CD4-positive, alpha-beta T cell treated with Interleukin-15 for 1 hour (primary cell): ENCODE data around the gene HDGFL2.

ENCODE experiments used
- DNase-seq: peaks from one replicate; pipeline ENCODE4 v3.0.0-alpha.2; 2020

HDGFL2 gene

DNA sequence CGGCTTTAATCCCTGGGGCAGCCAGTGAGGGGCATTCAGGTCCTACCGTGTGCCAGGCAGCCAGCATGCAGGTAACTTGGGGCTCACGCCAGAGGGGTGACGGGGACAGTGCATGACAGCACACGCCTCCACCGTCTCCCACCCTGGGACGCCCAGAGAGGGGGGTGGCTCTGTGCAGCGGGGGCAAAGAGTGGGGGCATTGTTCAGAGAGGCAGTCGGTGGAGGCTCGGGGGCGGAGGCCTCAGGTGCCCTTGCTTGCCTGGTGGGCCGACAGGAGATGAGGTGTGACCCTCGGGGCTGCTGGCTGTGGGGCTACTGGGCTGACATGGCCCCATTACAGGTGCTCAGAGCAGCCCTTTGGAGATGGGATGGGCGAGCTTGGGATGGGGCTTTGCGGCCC is 27.8 kb downstream of the HDGFL2 start:
- DNase-seq, result no peak

DNA sequence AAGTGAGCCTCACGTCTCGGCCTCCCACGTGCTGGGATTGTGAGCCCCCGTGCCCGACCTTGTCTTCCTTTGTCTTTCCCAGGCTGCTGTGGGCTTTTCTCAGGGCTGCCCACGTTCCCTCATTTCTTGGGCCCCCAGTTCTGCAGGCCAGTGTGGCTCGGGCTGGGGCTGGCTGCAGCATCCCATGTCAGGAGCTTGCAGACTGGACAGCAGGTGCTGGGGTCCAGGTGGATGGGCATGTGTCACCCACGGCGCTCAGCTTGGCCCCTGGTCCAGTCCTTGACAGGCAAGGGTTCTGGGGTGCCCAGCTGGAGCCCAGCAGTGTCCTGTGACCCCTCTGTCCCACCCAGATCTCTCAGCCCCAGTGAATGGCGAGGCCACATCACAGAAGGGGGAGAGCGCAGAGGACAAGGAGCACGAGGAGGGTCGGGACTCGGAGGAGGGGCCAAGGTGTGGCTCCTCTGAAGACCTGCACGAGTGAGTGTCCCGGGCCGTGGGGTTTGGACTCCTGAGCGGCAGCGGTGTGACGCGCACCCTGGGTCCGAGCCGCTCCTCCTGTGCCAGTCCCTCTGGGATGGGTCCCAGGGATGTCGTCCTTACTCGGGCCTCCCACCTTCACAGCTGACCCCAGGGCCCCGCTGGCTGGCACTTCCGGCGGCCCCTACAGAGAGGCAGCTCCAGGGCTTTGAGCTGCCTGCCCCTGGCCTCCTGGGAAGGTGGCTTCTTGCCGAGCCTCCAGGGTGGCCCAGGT is 28.9 kb downstream of the HDGFL2 start:
- DNase-seq, result no peak

DNA sequence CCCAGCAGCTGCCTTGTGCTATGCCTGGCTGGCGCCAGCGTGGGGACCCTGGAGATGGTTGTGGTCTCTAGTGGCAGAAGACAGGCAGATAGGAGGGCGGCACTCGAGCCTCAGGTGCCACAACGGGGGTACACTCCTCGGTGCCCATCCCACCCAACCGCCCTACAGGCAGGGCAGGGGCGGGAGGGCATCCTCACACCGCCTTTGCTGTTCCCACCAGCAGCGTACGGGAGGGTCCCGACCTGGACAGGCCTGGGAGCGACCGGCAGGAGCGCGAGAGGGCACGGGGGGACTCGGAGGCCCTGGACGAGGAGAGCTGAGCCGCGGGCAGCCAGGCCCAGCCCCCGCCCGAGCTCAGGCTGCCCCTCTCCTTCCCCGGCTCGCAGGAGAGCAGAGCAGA is 29.6 kb downstream of the HDGFL2 start:
- DNase-seq, result no peak

DNA sequence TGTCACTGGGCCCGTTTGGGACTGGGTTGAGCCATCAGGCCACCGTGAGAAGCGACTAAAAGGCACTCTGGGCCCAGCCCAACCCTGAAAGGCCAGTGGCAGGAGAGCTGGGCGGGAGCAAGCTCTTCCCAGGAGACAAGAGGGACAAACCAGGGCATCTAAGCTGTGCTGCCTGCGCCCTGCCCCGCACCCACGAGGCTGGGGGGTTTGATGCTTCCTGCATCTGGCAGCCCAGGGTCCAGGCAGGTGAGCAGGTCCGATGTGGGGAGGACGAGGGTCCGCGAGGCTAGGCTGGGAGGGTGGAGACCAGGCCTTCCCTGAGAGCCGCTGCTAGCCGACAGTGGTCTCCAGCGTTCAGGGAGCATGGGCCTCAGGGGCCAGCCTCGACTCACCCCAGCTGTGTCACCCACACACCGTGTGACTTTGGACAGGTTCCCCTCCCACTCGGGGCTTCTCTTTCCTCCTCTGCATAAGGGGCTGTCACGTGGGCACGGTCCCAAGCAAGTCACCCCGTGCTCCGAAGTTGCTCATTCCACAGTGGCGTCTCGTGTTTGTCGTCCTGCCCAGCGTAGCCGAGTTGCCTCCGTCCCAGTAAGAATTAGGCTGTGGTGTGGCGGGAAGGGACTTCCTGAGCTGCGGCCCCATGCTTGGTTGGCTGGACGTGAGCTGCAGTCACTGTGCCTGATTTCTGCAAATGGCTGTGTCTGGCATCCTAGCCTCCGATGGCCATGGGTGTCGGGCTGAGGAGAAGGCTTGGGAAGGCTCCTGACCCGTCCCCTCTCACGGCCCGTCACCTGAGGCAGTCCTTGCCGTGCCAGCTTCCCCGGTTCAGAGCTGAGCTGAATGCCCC is 30.4 kb downstream of the HDGFL2 start:
- DNase-seq, result no peak

DNA sequence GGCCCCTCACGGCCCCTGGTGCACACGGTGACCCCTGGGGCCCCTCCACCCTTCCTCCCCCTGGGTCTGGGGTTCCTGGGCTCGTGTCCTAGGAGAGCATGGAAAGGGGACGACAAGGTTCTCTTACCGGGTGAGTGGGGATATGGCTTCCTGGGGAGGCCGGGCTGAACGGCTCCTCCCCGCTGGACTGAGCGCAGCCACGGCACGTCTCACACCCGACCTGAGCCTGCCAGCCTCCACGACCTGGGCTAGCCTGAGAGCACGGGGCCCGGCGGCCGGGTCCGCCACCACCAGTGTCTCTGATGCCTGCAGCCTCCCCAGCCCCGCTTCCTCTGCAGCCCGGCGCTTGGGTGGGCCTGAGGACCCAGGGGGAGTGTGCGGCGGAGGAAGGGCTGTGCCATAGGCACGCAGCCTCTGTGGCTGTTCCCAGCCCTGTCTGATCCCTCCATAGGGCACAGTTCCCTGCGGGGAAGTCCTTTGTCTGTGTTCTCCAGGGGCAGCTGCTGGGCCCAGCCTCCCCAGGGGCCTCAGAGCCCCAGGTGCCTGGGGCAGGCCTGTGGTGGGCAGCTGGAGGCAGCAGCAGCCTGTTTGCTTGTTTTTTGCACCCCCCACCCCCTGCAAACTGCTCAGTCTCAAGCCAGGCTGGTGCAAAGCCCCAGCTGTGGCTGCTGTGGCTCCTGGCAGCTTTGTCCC is 31.2 kb downstream of the HDGFL2 start:
- DNase-seq, result no peak

DNA sequence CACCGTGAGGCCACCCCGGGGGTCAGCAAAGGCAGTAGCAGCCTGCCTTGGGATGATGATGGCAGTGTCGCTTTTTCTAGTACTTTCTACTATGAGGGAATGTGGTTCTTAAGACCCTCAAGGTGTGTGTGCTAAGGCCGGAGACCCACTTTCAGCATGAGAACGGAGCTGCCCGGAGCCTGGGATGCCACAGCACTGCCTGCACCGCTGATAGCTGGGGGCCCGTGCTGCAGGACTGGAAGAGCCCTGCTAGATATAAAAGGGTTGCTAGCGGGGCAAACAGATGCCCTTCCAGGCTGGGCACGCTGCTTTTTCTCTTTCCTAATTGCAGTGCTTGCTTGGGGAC is 31.7 kb downstream of the HDGFL2 start:
- DNase-seq, result no peak

DNA sequence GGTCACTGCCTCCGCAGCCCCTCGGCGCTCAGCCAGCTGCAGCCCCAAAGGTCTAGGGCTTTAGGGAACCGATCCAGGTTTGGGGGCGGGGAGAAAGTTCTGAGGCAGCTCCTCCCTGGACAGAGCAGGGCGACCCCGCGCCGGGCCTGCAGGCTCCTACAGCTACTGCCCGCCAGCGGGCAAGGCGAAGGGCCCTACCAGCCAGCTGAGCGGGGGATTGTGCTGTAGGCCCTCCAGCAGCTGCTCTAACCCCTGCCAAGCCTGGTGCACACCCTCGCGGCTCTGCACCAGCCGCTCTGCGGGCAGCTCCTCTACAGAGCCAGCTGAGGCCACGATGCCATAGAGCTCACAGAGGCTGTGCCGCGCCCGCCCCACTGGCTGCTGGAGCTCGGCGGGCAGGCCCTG is 32.2 kb downstream of the HDGFL2 start:
- no peak for DNase-seq

DNA sequence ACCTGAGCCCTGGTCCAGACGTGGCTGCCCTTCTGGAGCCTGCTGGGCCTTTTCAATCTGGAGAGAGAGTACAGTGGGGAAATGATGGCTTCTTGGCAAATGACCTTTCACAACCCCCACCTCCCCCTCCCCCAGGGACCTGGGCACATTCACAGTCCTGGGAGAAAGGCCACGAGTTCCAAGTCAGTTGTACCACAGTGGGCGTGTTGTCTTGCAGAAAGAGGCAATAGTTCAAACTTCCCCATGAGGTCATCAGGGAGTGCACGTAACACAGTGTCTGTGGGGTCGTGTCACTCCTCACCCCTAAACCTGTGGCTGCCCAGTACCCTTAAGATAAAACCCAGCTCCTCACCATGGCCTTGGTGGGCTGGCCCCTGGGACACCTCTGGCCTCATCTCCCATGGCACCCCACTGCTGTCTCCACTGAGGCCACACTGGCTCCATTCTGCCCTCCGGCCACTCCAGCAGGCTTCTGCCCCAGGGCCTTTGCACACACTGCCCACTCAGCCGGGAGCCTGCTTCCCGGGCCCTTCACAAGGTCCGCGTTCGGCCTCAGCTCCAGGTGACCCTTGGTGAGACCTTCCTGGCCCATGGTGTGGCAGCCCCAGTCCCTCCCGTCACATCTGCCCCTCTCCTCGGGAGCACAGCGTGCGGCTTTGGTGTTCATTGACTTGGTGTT is 32.9 kb downstream of the HDGFL2 start:
- no peak for DNase-seq

DNA sequence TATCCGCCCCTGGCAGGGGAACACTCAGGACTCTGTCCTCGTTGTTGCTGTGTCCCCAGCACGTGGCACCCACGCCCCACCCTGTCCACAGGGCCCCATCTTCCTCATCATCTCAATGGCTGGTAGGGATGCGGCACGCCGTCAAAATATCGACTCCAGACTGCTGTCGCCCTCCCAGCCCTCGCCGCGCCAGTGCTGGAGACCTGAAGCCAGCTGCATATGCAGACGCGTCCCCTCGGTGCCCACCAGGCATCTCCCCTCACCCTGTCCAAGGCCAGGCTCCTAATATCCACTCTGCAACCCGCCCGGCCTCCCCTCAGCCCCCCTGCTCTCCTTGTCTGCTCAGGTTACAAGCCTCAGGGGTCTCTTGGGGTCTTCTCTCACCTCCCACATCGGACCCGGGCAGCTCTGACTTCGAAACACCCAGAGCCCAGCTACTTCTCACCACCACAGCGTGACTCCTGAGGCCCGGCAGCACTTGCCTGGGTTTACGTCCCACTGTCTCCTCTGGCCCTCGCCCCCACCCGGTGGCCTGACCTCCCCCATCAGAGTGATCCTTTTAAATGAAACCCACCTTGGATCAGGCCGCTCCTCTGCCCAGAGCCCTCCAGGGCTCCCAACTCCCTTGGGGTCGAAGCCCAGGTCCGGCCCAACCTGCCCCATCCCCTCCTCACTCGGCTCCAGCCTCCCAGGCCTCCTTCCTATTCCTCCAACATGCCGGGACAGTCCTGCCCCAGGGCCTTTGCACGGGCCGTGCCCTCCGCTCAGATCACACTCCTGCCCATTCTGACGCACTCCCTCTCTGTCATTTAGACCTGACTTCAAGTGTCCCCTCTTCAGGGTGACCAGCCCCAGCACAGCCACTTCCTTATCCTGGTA is 33.7 kb downstream of the HDGFL2 start:
- DNase-seq, result no peak

DNA sequence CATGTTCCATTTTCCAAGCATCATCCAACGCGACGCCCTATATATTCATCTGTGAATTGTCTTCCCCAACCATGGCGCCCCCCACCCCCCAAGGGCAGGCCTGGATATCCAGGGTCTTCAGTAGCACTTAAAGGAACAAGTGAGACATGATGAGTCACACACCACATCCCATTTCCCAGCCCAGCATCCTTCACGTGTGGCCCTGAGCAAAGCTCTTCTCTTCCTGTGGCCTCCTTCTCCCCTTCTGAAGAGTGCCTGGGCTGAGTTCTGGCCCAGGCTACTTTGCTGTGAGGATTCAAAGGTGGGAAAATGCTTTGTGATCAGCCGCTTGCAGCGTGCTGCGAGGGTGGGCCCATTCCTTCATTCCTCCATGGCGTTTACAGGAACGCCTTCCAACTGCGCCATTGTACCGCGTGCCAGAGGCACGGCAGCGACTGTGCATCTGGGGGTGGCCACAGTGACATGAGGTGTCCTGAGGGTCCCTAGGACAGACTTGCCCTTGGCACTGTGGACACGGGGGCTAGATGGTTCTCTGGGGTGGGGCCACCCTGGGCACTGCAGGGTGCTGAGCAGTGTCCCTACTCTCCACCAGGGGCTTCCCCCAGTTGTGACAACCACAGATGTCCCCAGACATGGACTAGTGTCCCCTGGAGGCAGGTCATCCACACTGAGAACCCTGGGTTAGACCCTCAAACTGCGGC is 34.5 kb downstream of the HDGFL2 start:
- no peak for DNase-seq

DNA sequence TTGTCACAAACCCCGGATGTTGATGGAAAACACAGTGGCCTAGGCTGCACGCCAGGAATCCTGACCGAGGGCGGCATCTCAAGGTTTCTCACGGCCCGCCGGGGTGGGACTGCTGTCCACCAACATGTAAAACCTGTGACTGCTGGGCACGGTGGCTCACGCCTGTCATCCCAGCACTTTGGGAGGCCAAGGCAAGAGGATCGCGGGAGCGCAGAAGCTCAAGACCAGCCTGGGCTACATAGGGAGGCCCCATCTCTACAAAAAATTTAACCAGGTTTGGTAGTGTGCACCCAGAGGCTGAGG is 35.0 kb downstream of the HDGFL2 start:
- DNase-seq, result no peak

DNA sequence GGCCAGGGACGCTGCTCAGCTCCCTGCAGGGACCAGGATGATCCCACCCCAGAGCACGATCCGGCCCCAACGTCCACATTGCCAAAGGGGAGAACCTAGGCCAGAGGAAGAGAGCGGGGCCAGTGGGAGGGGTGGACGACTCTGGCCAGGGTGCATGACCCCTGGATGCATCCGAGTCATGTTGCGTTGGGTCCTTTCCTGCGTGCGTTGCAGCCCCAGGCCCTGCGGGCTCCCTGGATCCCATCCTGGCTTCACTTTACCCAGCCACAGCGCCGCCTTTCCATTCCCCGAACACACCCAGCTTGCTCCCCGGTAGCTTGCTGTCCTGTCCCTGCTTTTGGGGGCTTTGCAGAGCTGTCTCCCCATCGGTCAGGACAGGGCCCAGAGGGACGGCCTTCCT is 35.7 kb downstream of the HDGFL2 start:
- no peak for DNase-seq

DNA sequence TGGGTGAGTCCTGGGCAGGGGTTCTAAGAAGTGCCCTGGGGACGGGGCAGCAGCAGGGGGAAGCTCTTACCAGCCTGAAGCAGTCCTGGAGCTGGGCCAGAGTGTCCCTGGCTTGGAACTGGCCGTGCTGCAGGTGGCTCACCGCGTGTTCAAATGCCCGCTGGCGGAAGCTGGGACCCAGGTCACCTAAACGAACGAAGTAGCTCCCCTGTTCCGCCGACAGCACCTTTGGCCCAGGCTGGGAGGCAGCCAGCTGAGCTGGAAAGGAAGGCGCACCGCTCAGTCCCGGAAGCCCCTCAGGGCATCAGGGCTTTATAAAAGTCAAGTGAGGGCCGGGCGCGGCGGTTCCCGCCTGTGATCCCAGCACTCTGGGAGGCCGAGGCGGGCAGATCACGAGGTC is 36.6 kb downstream of the HDGFL2 start:
- DNase-seq, result no peak

DNA sequence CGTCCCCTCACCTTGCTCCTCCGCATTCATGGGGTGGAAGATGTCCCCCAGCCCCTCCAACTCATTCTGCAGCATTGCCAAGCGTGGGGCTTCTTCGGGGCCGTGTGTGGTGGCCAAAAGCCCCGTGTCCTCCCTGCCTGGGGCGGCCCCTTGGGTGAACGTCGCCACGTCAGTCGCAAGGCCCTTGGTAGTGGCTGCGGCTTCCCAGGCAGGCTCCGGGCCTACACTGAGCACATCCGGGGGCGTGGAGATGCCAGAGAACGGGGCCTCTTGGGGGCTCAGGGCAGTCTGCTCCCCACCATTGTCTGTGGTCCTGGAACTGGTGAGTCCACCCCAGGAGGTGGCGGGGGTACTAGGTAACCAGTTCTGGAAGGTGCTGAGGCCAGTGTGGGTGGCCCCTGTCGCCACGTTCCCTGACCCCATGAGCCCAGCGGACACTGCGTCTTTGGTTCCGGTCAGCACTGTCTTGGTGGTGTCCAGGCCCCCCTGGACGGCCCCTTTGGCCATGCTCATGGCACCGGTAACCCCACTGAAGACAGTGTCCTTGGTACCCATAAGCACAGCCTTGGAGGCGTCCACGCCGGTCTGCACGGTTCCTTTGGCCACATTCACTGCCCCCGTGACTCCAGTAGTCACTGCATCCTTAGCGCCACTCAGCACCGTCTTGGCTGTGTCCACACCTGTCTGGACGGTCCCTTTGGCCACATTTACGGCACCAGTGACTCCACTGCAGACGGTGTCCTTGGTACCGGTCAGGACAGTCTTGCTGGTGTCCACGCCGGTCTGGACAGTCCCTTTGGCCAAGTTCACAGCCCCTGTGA is 38.5 kb downstream of the HDGFL2 start:
- DNase-seq, result no peak

DNA sequence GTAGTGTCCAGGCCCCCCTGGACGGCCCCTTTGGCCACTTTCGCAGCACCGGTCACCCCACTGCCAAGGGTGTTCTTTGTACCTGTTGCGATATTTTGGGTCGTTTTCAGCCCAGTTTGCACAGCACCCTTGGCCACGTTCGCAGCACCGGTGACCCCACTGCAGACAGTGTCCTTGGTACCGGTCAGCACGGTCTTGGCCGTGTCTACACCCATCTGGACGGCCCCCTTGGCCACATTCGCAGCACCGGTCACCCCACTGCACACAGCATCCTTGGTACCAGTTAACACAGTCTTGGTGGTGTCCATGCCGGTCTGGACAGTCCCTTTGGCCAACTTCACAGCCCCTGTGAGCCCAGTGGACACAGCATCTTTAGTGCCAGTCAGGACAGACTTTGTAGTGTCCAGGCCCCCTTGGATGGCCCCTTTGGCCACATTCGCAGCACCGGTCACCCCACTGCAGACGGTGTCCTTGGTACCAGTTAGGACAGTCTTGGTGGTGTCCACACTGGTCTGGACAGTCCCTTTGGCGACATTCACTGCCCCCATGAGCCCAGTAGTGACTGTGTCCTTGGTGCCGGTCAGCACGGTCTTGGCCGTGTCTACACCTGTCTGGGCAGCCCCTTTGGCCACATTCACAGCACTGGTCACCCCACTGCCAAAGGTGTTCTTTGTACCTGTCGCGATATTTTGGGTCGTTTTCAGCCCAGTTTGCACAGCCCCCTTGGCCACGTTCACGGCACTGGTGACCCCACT is 39.4 kb downstream of the HDGFL2 start:
- DNase-seq, result no peak

DNA sequence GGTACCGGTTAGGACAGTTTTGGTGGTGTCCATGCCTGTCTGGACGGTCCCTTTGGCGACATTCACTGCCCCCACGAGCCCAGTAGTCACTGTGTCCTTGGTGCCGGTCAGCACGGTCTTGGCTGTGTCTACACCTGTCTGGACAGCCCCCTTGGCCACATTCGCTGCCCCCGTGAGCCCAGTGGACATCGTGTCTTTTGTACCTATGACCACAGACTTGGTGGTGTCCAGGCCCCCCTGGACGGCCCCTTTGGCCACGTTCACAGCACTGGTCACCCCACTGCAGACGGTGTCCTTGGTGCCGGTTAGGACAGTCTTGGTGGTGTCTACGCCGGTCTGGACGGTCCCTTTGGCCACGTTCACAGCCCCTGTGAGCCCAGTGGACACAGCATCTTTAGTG is 40.0 kb downstream of the HDGFL2 start:
- DNase-seq, result no peak

DNA sequence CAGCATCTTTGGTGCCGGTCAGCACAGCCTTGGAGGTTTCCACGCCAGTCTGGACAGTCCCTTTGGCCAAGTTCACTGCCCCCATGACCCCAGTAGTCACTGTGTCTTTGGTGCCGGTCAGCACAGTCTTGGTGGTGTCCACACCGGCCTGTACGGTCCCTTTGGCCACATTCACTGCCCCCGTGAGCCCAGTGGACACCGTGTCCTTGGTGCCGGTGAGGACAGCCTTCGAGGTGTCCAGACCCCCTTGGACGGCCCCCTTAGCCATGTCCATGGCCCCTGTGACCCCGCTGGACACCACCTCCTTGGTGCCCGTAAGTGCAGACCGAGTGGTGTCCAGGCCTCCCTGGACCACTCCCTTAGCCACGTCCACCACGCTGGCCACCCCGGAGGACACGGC is 41.2 kb downstream of the HDGFL2 start:
- DNase-seq, result no peak

DNA sequence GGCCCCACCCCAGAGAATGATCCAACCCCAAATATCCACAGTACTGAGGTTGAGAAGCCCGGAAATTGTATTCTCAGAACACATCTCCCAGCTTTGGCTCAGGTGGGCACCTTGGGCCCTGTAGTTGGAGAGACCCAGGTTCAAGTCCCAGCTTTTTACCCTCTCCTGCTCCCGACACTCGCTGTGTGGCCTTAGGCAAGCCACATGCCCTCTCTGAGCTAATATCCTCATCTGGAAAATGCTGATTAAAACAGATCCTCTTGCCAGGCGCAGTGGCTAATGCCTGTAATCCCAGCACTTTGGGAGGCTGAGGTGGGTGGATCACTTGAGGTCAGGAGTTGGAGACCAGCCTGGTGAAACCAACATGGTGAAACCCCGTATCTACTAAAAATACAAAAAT is 43.6 kb downstream of the HDGFL2 start:
- DNase-seq, result no peak

DNA sequence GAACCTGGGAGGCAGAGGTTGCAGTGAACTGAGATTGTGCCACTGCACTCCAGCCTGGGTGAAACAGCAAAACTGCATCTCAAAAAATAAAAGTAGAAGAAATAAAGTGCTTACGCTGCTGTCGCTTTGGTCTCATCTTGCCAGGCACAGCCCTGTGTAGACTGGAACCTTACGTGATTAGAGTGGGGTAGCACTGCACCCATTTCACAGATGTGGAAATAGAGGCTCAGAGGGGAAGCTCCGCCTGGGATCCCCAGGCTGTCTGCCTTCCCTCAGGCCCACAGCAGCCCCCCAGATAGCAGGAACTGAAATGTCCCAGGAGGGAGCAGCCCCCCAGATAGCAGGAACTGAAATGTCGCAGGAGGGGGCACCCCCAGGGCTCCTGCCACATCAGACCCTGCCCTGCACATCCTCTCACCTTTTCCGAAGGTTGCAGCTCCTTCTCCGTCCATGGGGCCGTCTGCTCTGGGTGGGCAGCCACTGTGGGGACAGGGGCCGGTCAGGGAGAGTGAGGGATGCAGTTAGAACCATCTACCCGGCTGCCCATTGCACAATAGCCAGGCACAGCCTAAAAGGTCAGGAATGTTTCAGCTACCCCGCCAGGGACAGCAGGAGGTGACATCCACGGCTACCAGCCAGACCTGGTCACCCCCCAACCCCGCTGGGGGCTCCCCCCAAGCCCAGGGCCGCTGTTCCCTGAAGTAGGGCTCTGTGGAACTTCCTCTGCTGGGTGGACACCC is 44.3 kb downstream of the HDGFL2 start:
- DNase-seq, result no peak

DNA sequence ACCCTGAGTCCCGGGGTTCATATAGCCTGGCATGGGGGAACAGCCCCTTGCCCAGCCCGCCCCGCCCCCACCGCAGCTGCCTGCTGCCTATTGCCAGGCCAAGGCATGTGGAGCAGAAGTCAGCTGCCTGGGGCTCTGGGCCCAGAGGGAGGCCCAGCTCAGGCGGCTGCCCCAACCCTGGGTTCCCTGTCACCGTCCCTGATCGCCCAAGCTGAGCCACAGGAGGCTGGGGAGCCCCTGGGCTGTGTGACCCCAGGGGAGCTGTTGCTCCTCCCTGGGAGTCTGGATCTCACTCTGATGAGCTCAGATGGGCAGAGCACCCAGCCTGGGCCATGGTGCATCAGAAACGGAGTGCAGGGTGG is 44.8 kb downstream of the HDGFL2 start:
- DNase-seq, result no peak
